GM08714 (cell line): ENCODE measurements around the gene MAML3.
A peak's percentile ranks its signal among the peaks of the same experiment; 100 is the strongest.

Experiments
- H3K4me3 ChIP-seq: fragments of 200-500 bp; sonication (Bioruptor generic); 2 replicates; pipeline ENCODE4 v1.5.1; 2014; ENCODE audit warnings: mild to moderate bottlenecking, low read length, inconsistent platforms
- ZNF274 ChIP-seq: IDR thresholded peaks from 2 replicates; pipeline ENCODE4 v1.6.1; 2012; ENCODE audit warnings: mild to moderate bottlenecking, low read depth, low read length

The MAML3 gene

DNA sequence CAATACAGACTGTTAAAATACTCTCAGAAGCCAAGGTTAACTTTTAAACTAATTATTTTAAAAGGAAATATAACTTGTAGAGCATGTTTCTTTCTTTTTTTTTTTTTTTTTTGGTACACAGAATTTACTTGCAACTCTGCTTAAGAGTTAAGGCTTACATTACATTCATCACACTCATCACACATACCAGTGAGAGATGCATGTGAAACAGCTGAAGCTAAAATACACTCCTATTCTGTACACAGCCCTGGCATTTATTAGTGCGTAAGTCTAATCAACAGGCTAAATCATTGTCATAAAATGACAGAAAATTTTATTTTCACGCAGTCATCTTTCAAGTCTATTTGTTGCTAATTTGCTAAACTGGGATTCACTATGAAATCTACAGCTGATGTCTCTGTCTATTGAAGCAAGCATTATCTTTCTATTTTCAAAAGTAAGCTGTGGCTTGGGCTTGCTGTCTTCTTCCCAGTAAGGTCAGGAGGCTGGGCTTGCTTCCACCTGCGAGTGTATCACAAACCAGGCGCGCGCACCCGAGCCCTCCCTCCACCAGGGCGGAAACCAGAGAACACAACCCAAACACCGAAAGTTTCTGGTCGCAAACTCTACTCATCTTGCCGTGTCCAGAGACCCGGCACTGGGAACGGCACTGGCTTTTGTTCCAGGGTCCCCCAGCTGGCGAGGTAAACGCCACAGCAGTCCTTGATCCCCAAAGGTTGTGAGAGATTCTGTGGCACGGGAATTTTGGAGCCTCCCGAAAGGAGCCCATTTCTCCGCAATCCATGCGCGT, 3.9 kb downstream of the MAML3 start:
- H3K4me3 ChIP-seq = peak overlapping the region; percentile 50; the same call in 1 of the 2 replicates
- TF ChIP-seq ZNF274 = no peak

DNA sequence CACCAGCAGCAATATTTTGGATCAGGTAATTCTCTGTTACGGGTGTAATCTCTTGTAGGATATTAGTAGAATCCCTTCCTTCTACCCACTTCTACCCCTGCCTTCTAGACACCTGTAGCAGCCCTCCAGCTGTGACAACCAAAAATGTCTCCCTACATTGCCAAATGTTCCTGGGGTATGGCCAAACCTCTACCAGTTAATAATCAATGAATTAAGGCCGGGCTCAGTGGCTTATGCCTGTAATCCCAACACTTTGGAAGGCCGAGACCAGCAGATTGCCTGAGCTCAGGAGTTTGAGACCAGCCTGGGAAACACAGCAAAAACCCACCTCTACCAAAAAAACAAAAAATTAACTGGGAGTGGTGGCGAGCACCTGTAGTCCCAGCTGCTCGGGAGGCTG, 9.9 kb downstream of the MAML3 start:
- H3K4me3 ChIP-seq = no peak overlapping the region
- no peak for TF ChIP-seq ZNF274

DNA sequence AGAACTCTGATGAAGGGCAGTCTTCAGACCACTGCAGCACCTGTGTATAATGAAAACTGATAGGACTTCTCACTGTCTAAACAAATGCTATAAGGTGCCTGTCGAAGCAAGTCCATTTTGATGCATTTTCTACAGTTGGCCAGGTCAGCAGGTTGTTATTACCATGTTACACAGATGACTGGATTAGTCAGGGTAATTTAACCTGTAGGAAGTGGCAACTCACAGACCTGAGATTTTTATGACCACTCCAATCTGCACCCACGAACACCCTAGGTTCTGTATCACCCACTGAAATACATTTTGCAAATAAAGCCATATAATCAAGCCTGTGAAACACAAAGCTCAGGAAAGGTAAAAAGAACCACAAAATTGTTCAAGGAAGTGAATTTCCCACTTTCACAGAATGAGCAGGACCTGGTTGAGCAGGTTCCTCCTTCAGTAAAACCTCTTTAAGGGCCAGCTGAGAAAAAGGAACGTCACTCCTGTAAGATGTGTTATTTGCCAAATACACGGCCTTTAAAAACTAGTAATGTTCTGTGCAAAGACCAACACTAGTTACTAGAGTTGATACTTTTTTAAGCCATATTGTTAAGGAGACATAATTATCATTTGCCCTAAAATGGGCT, 12.7 kb downstream of the MAML3 start:
- H3K4me3 ChIP-seq = no peak overlapping the region
- TF ChIP-seq ZNF274 = no peak

DNA sequence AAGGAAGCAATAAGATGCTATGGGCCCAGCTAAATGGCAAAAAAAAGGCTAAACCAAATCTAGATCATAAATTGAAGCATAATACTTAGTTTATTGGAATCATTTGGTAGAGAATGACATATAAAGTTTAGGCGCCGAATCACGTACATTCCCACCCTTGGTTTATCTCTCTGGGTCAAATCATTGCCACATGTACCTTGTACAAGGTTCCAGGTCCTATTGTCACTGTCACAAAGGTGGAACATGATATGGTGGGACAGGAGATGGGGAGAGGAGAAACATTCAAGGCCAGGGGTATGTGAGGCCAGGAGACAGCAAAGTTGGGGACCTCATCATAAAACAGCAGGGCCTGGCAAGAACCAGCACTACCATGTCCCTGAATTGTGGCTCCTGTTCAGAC, 13.4 kb downstream of the MAML3 start:
- no peak overlapping the region for H3K4me3 ChIP-seq
- no peak for TF ChIP-seq ZNF274

DNA sequence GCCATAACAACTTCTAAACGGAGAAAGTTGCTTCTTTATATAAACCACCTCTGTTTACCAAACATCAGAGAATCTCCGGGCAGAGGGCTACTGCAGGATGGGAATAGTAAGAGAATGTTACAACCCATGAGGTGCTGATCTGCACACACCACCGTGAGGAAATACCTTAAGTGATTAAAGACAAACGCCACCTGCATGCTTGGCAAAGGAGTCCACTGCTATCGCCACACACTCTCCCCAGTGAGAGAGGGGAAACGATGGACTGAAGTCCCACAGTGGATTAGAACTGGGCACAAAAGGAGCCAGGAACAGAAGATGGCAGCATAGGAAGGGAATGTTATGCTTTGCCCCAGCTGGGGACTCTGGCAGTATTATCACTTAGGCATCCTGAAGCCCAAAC, 15.6 kb downstream of the MAML3 start:
- no peak overlapping the region for H3K4me3 ChIP-seq
- no peak for TF ChIP-seq ZNF274

DNA sequence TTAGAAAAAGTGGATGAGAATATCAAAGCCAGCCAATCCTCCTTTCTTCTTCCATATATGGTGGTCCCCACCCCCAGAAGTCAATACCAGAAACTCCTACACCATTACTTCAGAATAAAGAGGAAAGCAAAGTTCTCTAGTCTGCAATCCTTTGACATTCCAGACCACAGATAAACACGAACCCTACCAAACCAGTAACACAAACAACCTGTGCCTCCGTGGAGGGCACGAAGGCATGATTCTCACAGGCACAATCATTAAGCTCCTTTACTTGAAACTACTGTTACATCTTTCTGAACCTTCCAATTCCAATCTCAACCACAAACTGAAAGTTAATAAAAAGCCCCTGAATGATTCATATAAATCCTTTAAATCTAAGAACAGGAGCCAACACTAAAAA, 16.3 kb downstream of the MAML3 start:
- no peak overlapping the region for H3K4me3 ChIP-seq

DNA sequence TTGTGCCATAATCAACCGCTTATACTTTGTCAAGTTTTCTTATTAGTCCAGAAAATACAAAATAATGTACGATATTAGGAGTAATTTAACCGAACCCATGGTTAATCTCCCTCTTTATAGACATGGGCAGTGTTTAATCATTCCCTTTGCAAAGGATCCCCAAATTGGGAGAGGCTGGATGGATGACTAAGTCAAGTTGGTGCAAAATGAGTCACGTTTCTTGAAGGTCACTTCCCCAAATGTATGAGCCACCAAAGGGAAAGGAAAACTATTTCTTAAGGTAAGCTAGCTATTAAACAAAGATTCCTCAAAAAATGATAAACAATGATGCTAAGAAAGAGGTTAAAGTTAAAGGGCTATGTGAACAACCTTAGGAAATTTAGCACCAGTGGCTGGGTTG, 17.5 kb downstream of the MAML3 start:
- no peak overlapping the region for H3K4me3 ChIP-seq
- TF ChIP-seq ZNF274 = no peak

More for the DNA sequence above, 16.3 kb downstream of the MAML3 start:
- no peak for TF ChIP-seq ZNF274

DNA sequence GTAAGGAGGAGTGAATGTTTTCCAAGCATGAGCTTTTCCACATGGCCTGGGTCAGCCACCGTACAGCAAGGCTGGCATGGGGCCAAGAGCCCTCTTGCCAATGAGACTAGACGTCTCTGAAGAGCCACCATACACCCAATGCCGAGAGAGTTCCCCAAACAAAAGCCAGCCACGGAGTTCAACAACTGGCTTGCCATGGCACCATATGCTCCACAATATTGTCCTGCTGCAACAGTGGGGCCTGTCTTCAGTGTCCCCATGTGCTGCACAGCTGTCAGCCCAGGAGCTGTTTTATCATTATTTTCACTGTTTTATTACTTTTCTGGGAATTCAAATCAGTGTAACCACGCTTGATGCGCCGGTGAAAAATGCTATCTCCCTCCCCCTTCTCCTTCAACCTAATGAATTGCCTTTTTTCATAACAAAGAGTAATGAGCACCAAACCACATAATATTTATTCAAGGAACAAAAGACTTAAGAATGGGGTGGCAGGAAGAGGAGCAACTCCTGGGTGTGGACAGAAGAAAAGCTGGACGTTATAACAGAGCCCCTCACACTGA, 18.4 kb downstream of the MAML3 start:
- TF ChIP-seq ZNF274 = no peak
- no peak overlapping the region for H3K4me3 ChIP-seq

DNA sequence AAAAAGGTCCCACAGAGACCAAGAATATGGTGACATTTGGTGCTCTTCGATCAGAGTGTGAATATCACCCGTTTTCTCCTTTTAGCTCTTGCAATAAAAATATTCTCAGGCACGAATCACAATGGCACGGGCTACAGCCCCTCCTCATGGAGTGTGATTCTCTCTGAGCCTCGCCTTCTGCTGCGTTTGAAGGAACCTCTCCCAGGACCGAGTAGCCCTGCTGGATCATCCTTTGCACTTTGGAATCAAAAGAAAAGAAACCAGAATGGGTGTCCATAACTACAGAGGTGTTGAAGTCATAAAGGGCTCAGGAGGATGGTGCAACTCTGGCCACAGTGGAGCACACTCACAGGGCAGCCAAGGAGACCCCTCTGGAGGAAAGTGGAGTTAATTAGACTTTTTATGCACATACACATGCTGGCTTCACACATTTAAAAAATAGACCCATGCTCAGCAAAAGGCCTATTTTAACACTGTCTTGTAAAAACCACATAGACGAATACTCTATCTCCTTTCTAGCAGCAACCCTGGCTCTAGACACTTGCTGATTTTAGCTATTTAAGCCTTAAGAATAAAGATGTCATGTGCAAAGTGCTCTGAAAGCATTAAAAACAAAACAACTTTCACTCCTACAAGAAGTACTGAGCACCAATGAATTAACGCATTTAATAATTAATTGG, 19.1 kb downstream of the MAML3 start:
- no peak overlapping the region for H3K4me3 ChIP-seq
- TF ChIP-seq ZNF274 = no peak

DNA sequence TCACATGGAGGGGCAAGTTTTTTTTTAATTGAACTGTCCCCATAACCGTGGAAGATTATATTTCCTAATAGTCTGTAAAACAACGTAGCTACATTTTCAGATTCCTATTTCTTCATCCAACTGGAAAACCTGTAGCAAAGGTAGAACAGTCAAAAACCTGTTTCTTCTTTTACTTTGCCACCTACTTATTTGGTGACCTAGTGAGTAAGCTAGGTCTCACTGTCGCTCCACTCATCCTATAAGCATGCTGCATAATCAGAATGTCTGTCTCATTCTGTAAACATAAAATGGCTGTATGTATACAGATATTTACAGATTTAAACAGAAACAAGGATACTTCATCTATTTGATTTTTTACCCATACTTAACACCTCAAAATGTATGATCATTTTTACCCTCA, 20.4 kb downstream of the MAML3 start:
- H3K4me3 ChIP-seq = no peak overlapping the region
- no peak for TF ChIP-seq ZNF274

DNA sequence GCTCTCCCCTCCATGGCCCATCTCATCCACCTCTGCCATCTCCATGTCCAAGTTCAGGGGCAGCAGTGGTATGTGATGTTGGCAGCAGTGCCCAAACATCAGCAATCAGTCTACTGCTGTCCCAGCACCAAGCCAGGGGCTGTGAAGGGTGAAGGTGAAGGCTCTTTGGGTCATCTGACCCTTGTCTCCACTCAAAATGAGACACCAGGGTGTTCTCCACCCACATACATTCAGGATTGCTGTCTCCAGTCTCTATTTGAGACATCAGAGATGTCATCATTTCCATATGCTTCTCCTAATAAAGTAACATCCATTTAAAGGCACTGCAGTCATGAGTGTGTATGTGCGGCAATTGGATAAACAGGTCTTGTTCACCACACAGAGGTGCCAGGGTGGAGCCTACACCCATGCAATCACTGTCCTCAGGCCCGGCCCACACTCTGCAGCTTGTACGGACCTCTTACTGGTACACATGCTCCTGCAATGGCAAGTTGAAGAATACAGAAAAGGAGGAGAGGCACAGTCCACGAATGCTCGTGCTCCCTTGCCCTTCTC, 22.2 kb downstream of the MAML3 start:
- TF ChIP-seq ZNF274 = no peak
- H3K4me3 ChIP-seq = no peak overlapping the region

DNA sequence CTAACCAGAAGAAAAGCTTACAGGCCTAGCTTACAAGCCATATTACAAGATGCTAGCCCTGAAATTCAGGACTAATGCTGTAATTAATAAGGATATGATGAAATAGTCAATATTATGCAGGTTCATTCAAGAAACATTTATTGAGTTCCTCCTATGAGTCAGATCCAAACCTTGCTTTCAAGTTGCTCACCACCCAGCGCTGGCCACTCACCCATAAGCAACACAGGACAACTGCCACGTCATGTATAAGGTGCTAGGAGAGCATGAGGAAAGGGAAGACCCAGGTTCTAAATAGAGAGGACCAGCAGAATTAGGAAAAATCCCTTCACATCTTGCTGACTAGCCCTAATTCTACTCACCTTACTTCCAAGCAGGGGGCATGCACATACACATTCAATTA, 23.3 kb downstream of the MAML3 start:
- H3K4me3 ChIP-seq = no peak overlapping the region
- TF ChIP-seq ZNF274 = no peak

DNA sequence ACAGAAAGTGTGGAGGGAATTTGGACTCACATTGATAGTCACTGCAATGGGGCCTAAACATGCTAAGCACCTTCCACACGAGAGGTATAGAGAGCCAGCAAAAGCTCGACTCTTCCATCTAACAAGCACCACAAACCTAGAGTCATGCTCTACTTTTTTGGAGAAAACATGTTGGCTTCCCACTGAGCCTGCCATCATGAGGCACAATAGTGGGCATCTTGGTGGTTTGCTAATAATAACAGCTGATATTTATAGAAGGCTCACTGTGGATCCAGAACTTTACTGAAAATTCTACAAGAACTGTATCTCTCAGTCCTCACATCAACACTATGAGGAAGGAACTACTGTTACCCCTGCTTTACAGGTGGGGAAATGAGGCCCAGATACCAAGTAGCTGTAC, 26.6 kb downstream of the MAML3 start:
- H3K4me3 ChIP-seq = no peak overlapping the region
- no peak for TF ChIP-seq ZNF274

DNA sequence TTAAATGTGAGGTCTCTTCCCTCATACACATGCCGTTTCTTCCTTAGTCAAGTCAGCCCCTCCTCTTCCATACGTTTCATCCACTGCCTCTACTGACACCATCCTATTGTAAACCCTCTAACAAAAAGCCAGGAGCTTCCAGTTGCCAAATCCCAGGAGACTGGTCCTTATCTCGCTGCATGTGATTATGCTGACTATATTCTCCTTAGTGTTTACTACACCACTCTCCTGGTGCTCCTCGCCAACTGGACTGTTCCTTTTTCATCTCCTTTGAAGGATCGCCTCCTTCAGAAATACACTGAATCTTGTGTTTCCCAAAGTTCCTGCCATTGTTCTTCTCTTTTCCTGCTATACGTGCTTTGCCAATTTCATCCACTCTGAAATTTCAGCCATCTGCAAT, 27.7 kb downstream of the MAML3 start:
- TF ChIP-seq ZNF274 = no peak
- H3K4me3 ChIP-seq = no peak overlapping the region

DNA sequence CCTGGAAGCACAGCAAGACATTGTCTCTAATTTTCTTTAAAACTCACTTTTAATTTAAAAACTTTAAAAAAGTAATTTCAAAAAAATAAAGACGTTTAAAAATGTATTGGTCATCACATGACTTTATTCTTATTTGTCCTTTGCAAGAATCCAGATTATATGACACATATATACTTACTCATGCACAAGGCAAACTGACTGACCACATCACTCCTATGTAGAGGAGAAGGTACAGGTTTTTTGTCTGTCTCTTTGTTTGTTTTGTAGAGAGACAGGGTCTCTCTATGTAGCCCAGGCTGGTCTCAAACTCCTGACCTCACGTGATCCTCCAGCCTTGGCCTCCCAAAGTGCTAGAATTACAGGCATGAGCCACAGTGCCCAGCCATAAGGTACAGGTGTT, 28.6 kb downstream of the MAML3 start:
- no peak overlapping the region for H3K4me3 ChIP-seq
- no peak for TF ChIP-seq ZNF274
